ENCODE data around the gene OR5K1. TPM values are rescaled to one million over a fixed set of nuclear protein-coding genes. Genes with fewer than 3 reads are reported as not detected.

Gene OR5K1
- total RNA-seq, 4 donors from 2014 or later, result not detected

DNA sequence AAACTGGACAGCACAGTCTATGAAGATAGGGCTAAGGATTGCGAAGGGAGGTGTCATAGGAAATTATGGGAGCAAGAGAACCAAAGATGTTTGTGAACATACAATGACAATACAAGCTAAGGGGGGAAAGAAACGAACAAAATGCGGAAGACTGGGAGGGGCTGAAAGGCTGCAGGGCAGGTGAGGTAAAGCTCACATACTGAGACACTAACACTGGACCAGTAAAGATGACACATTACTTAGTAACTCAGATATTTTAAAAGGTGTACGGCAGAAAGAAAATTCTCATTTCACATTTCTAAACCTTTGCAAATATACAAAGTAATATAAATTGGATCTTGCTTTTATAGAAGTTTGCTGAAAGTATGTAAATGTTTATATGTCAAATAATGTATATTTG lies 49.6 kb downstream of the OR5K1 start:
- DNase-seq (ENCODE audit: low spot score), result no peak
- ATAC-seq (ENCODE audit: low FRiP score), result no peak
- TF ChIP-seq, protein P1, sequence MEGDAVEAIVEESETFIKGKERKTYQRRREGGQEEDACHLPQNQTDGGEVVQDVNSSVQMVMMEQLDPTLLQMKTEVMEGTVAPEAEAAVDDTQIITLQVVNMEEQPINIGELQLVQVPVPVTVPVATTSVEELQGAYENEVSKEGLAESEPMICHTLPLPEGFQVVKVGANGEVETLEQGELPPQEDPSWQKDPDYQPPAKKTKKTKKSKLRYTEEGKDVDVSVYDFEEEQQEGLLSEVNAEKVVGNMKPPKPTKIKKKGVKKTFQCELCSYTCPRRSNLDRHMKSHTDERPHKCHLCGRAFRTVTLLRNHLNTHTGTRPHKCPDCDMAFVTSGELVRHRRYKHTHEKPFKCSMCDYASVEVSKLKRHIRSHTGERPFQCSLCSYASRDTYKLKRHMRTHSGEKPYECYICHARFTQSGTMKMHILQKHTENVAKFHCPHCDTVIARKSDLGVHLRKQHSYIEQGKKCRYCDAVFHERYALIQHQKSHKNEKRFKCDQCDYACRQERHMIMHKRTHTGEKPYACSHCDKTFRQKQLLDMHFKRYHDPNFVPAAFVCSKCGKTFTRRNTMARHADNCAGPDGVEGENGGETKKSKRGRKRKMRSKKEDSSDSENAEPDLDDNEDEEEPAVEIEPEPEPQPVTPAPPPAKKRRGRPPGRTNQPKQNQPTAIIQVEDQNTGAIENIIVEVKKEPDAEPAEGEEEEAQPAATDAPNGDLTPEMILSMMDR (IDR thresholded peaks at IDR 0.05), result no peak

DNA sequence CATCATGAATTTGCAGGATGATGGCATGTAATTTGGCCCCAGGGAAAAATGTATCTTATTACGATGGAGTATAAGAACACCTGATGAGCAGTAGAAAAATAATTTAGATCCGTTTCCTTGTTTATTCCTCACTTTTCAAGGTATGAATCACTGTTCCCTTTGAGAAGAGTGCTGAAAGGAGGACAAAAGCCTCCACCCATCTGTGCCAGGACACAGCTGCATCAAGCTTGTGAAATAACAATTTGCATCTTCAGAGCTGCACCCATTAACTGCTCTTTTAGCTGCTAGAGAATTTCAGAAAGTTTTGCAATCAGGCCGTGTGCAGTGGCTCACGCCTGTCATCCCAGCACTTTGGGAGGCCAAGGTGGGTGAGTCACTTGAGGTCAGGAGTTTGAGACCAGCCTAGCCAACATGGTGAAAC lies 50.1 kb downstream of the OR5K1 start:
- DNase-seq (ENCODE audit: low spot score), result no peak
- ATAC-seq (ENCODE audit: low FRiP score), result peak; percentile 76
- TF ChIP-seq, protein P1 (IDR thresholded peaks at IDR 0.05), result no peak

- ATAC-seq (ENCODE audit: low FRiP score), result no peak
- TF ChIP-seq, protein P1 (IDR thresholded peaks at IDR 0.05), result no peak
- no peak for DNase-seq (ENCODE audit: low spot score)
Observed at GRCh38 chr3:98513736-98514135, 50.7 kb downstream of the OR5K1 start.

DNA sequence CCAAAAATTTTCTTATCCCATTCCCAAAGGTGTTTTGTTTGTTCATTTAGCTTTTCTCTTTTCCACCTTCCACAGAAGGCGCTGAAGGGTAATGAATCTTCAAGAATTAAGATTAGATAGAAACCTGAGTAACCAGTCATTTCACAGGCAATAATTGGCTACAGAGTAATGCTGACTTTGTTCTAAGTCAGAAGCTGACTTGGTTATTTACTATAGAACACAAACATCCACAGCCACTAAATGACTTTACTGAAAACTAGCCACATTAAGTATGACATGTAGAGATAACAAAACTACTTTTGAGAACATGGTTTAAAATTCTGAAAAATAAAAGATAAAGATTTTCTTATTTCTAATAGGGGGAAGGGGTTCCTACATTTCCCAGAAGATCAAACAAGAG lies 51.9 kb downstream of the OR5K1 start:
- TF ChIP-seq, protein P1 (IDR thresholded peaks at IDR 0.05), result no peak
- ATAC-seq (ENCODE audit: low FRiP score) (no peak), DNase-seq (ENCODE audit: low spot score) (no peak)

DNA sequence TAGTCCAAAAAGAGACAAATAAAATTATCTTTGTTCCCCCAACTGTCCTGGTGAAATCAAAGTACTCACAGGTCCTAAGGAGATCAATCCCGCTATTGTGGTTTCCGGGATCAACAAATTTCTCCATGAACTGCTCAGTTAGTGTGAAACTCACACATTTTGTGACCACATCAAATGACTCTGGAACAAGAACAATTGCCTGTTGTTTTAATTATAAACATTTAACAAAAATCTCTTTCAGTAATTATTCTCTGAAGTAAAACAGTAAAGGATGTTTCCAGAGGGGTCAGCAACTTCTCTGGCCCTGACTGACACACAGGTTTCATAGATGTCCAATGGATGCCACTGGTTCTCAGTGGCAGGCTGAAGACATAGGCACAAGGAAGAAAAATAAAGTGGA lies 55.8 kb downstream of the OR5K1 start:
- DNase-seq (ENCODE audit: low spot score) (no peak), ATAC-seq (ENCODE audit: low FRiP score) (no peak)
- TF ChIP-seq, protein P1 (IDR thresholded peaks at IDR 0.05), result no peak

- TF ChIP-seq, protein P1 (IDR thresholded peaks at IDR 0.05), result no peak
- ATAC-seq (ENCODE audit: low FRiP score), result no peak
- DNase-seq (ENCODE audit: low spot score), result no peak
Observed at GRCh38 chr3:98519351-98519750, 56.4 kb downstream of the OR5K1 start.

DNA sequence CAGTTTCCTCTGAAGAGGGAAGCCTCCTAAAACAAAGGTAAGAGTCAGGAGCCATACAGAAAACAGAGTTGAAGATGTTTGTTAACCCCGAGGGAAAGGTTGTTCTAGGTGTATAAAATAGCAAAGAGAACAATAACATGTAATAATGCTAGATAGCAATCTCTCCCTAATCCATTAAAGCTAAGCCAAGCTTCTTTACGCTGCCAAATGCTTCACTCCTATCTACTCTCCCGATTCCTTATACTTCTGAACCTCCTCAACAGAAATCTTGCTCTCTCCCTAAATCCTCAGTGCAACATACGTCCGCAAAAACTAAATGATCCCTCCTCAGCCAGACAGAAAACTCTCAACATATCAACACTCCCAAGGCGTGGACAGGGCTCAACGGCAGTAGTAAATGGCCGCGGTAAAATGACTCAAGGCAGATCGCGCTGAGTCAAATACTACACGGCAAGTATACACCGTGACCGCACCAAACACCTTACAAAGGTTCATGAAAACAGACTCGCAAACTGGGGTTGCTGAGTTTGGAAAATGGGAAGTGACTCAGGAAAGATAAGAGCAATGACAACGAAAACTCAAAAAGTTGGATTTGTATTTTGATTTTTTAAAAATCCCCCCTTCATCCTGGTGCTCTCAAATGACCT lies 59.0 kb downstream of the OR5K1 start:
- ATAC-seq (ENCODE audit: low FRiP score), result peak; percentile 85
- TF ChIP-seq, protein P1 (IDR thresholded peaks at IDR 0.05), result no peak
- peak; percentile 38 for DNase-seq (ENCODE audit: low spot score)
